ENCODE results near the gene OR8D1. TPM values are rescaled to one million over a fixed set of nuclear protein-coding genes. Genes with fewer than 3 reads are reported as not detected.

OR8D1 gene
- total and polyA plus RNA-seq, 4 experiments from 2014 or later: not detected

- intact Hi-C loops (cut with micrococcal nuclease): no loop called here
- Mint-ChIP-seq H3K4me3 (no peak overlapping the region), H3K4me1 (no peaks in the 10 kb centered on the region), H3K9me3 (peaks cover 0 to under 1% (median 0%) of the 10 kb centered on the region in 8 donors), H3K27me3 (peaks cover 0 to 3% of the 10 kb centered on the region in 2 donors), H3K36me3 (no peaks in the 10 kb centered on the region), H3K27ac (no peak overlapping the region)
- H3K36me3 ChIP-seq (ENCODE audit: insufficient read depth, low read length): no peaks in the 10 kb centered on the region
- no peak for DNase-seq
- POLR2A ChIA-PET (ENCODE audit: partially characterized antibody): no interaction called here
- H3K4me1 ChIP-seq (ENCODE audit: insufficient read depth, low read length): no peaks in the 10 kb centered on the region
- CTCF ChIA-PET (ENCODE audit: partially characterized antibody): no interaction called here
- H3K4me3 ChIP-seq (ENCODE audit: low read length in 2 of 2): no peak overlapping the region
- peaks cover 5% of the 10 kb centered on the region for H3K27me3 ChIP-seq (ENCODE audit: insufficient read depth, low read length)
- H3K9me3 ChIP-seq (ENCODE audit: control insufficient read depth in 1 of 2, low read length in 2 of 2): no peaks in the 10 kb centered on the region
- no peak overlapping the region for H3K27ac ChIP-seq (ENCODE audit: low read depth, low read length)
Measured at GRCh38 chr11:124329787-124330478, 16.2 kb upstream of the OR8D1 start.

- ChIA-PET POLR2A (ENCODE audit: partially characterized antibody) (no interaction called here), CTCF (ENCODE audit: partially characterized antibody) (no interaction called here)
- Mint-ChIP-seq H3K4me3 (no peak overlapping the region), H3K4me1 (no peaks in the 10 kb centered on the region), H3K36me3 (no peaks in the 10 kb centered on the region), H3K27ac (no peak overlapping the region), H3K9me3 (peaks cover 0 to 2% (median 0%) of the 10 kb centered on the region in 8 donors), H3K27me3 (peaks cover 0 to 7% of the 10 kb centered on the region in 2 donors)
- intact Hi-C loops (cut with micrococcal nuclease): no loop called here
- DNase-seq: no peak
- Histone ChIP-seq H3K4me3 (ENCODE audit: low read length in 2 of 2) (no peak overlapping the region), H3K4me1 (ENCODE audit: insufficient read depth, low read length) (no peaks in the 10 kb centered on the region), H3K27me3 (ENCODE audit: insufficient read depth, low read length) (peaks cover 5% of the 10 kb centered on the region), H3K36me3 (ENCODE audit: insufficient read depth, low read length) (no peaks in the 10 kb centered on the region), H3K9me3 (ENCODE audit: control insufficient read depth in 1 of 2, low read length in 2 of 2) (no peaks in the 10 kb centered on the region), H3K27ac (ENCODE audit: low read depth, low read length) (no peak overlapping the region)
Measured at GRCh38 chr11:124327775-124328174, 14.0 kb upstream of the OR8D1 start.

GRCh38 chr11:124322356-124322755 lies 8.6 kb upstream of the OR8D1 start:
- intact Hi-C loops (cut with micrococcal nuclease): no loop called here
- Histone ChIP-seq H3K36me3 (ENCODE audit: insufficient read depth, low read length) (no peaks in the 10 kb centered on the region), H3K4me1 (ENCODE audit: insufficient read depth, low read length) (no peaks in the 10 kb centered on the region), H3K27me3 (ENCODE audit: insufficient read depth, low read length) (no peaks in the 10 kb centered on the region), H3K9me3 (ENCODE audit: control insufficient read depth in 1 of 2, low read length in 2 of 2) (no peaks in the 10 kb centered on the region), H3K4me3 (ENCODE audit: low read length in 2 of 2) (no peak overlapping the region), H3K27ac (ENCODE audit: low read depth, low read length) (no peak overlapping the region)
- no peak overlapping the region for H3K27ac Mint-ChIP-seq
- POLR2A ChIA-PET (ENCODE audit: partially characterized antibody): no interaction called here
- no peaks in the 10 kb centered on the region for H3K36me3 Mint-ChIP-seq
- H3K4me1 Mint-ChIP-seq: no peaks in the 10 kb centered on the region
- CTCF ChIA-PET (ENCODE audit: partially characterized antibody): no interaction called here
- no peak for DNase-seq
- no peak overlapping the region for H3K4me3 Mint-ChIP-seq
- peaks cover 0 to 5% of the 10 kb centered on the region in 2 donors for H3K27me3 Mint-ChIP-seq
- peaks cover 0 to 6% (median 0%) of the 10 kb centered on the region in 8 donors for H3K9me3 Mint-ChIP-seq

- H3K4me3 ChIP-seq (ENCODE audit: low read length in 2 of 2): no peak within 1 kb of the TSS
- H3K9me3 ChIP-seq (ENCODE audit: control insufficient read depth in 1 of 2, low read length in 2 of 2): no peaks in the 10 kb centered on the region
- no peaks in the 10 kb centered on the region for H3K4me1 ChIP-seq (ENCODE audit: insufficient read depth, low read length)
- Mint-ChIP-seq H3K27ac (no peak within 1 kb of the TSS), H3K27me3 (peaks cover 0 to 5% of the 10 kb centered on the region in 2 donors), H3K4me3 (no peak within 1 kb of the TSS), H3K4me1 (no peaks in the 10 kb centered on the region), H3K9me3 (peaks cover 0 to 6% (median 0%) of the 10 kb centered on the region in 8 donors), H3K36me3 (no peaks in the 10 kb centered on the region)
- H3K27ac ChIP-seq (ENCODE audit: low read depth, low read length): no peak within 1 kb of the TSS
- H3K27me3 ChIP-seq (ENCODE audit: insufficient read depth, low read length): no peaks in the 10 kb centered on the region
- no peak for DNase-seq
- no peaks in the 10 kb centered on the region for H3K36me3 ChIP-seq (ENCODE audit: insufficient read depth, low read length)
- CTCF ChIA-PET (ENCODE audit: partially characterized antibody): no interaction called here
- POLR2A ChIA-PET (ENCODE audit: partially characterized antibody): no interaction called here
- intact Hi-C loops (cut with micrococcal nuclease): no loop called here
Measured at GRCh38 chr11:124320097-124320496, 6.3 kb upstream of the OR8D1 start, which contains the start of gene OR8D2. TSS of gene OR8D2 (minus strand) at chr11:124320197. CDS start at chr11:124320197, 0 bp downstream.

GRCh38 chr11:124315052-124315451 lies 1.3 kb upstream of the OR8D1 start:
- no peaks in the 10 kb centered on the region for H3K27me3 Mint-ChIP-seq
- Histone ChIP-seq H3K36me3 (ENCODE audit: insufficient read depth, low read length) (no peaks in the 10 kb centered on the region), H3K27me3 (ENCODE audit: insufficient read depth, low read length) (no peaks in the 10 kb centered on the region), H3K9me3 (ENCODE audit: control insufficient read depth in 1 of 2, low read length in 2 of 2) (no peaks in the 10 kb centered on the region), H3K4me3 (ENCODE audit: low read length in 2 of 2) (no peak overlapping the region), H3K4me1 (ENCODE audit: insufficient read depth, low read length) (no peaks in the 10 kb centered on the region), H3K27ac (ENCODE audit: low read depth, low read length) (no peak overlapping the region)
- H3K27ac Mint-ChIP-seq: no peak overlapping the region
- H3K9me3 Mint-ChIP-seq: peaks cover 0 to 4% (median 0%) of the 10 kb centered on the region in 8 donors
- H3K4me1 Mint-ChIP-seq: no peaks in the 10 kb centered on the region
- CTCF ChIA-PET (ENCODE audit: partially characterized antibody): no interaction called here
- POLR2A ChIA-PET (ENCODE audit: partially characterized antibody): no interaction called here
- H3K36me3 Mint-ChIP-seq: no peaks in the 10 kb centered on the region
- no peak for DNase-seq
- no peak overlapping the region for H3K4me3 Mint-ChIP-seq
- intact Hi-C loops (cut with micrococcal nuclease): no loop called here

GRCh38 chr11:124313131-124313530 lies 618 bp downstream of the OR8D1 start:
- CTCF ChIA-PET (ENCODE audit: partially characterized antibody): no interaction called here
- intact Hi-C loops (cut with micrococcal nuclease): no loop called here

GRCh38 chr11:124311670-124312069 lies 2.1 kb downstream of the OR8D1 start:
- Histone ChIP-seq H3K27ac (ENCODE audit: low read depth, low read length) (no peak overlapping the region), H3K4me1 (ENCODE audit: insufficient read depth, low read length) (no peaks in the 10 kb centered on the region), H3K36me3 (ENCODE audit: insufficient read depth, low read length) (no peaks in the 10 kb centered on the region), H3K27me3 (ENCODE audit: insufficient read depth, low read length) (no peaks in the 10 kb centered on the region), H3K9me3 (ENCODE audit: control insufficient read depth in 1 of 2, low read length in 2 of 2) (no peaks in the 10 kb centered on the region), H3K4me3 (ENCODE audit: low read length in 2 of 2) (no peak overlapping the region)
- Mint-ChIP-seq H3K36me3 (no peaks in the 10 kb centered on the region), H3K4me3 (no peak overlapping the region), H3K4me1 (no peaks in the 10 kb centered on the region), H3K9me3 (peaks cover 0 to 6% (median 0%) of the 10 kb centered on the region in 8 donors), H3K27ac (no peak overlapping the region), H3K27me3 (no peaks in the 10 kb centered on the region)
- ChIA-PET CTCF (ENCODE audit: partially characterized antibody) (no interaction called here), POLR2A (ENCODE audit: partially characterized antibody) (no interaction called here)
- intact Hi-C loops (cut with micrococcal nuclease): no loop called here
- no peak for DNase-seq

More at GRCh38 chr11:124313131-124313530, 618 bp downstream of the OR8D1 start:
- Mint-ChIP-seq H3K9me3 (peaks cover 0 to 6% (median 0%) of the 10 kb centered on the region in 8 donors), H3K4me3 (no peak overlapping the region), H3K27me3 (no peaks in the 10 kb centered on the region), H3K36me3 (no peaks in the 10 kb centered on the region), H3K27ac (no peak overlapping the region), H3K4me1 (no peaks in the 10 kb centered on the region)
- Histone ChIP-seq H3K9me3 (ENCODE audit: control insufficient read depth in 1 of 2, low read length in 2 of 2) (no peaks in the 10 kb centered on the region), H3K4me3 (ENCODE audit: low read length in 2 of 2) (no peak overlapping the region), H3K36me3 (ENCODE audit: insufficient read depth, low read length) (no peaks in the 10 kb centered on the region), H3K27me3 (ENCODE audit: insufficient read depth, low read length) (no peaks in the 10 kb centered on the region), H3K27ac (ENCODE audit: low read depth, low read length) (no peak overlapping the region), H3K4me1 (ENCODE audit: insufficient read depth, low read length) (no peaks in the 10 kb centered on the region)
- DNase-seq: no peak
- POLR2A ChIA-PET (ENCODE audit: partially characterized antibody): no interaction called here

Measured in CD4-positive, alpha-beta memory T cell (primary cell).